HG02623 (cell line): ENCODE results near the gene REEP3.

Experiments used
- ATAC-seq: cut with Tn5 transposase; IDR thresholded peaks from one replicate; pipeline ENCODE4 v1.9.1; 2021; ENCODE audit warnings: moderate library complexity; ENCODE audit not compliant: unreplicated experiment

Gene REEP3

GRCh38 chr10:63584725-63585035 is 63.5 kb downstream of the REEP3 start:
- no peak for ATAC-seq

GRCh38 chr10:63585041-63585440 is 63.8 kb downstream of the REEP3 start:
- no peak for ATAC-seq

- no peak for ATAC-seq
Observed at GRCh38 chr10:63586043-63586442, 64.8 kb downstream of the REEP3 start.

GRCh38 chr10:63587191-63587590 is 66.0 kb downstream of the REEP3 start:
- ATAC-seq, result no peak

GRCh38 chr10:63588436-63589167 is 67.4 kb downstream of the REEP3 start:
- no peak for ATAC-seq

GRCh38 chr10:63591600-63592379 is 70.6 kb downstream of the REEP3 start:
- ATAC-seq, result no peak

- no peak for ATAC-seq
Observed at GRCh38 chr10:63593576-63593975, 72.4 kb downstream of the REEP3 start.

- no peak for ATAC-seq
Observed at GRCh38 chr10:63595072-63595471, 73.9 kb downstream of the REEP3 start.

GRCh38 chr10:63596924-63597323 is 75.7 kb downstream of the REEP3 start:
- ATAC-seq, result no peak

GRCh38 chr10:63600540-63600939 is 79.3 kb downstream of the REEP3 start:
- ATAC-seq, result no peak

- ATAC-seq, result peak; percentile 58
Observed at GRCh38 chr10:63603709-63604445, 82.7 kb downstream of the REEP3 start.

GRCh38 chr10:63605197-63605967 is 84.2 kb downstream of the REEP3 start:
- ATAC-seq, result no peak

GRCh38 chr10:63608511-63608910 is 87.3 kb downstream of the REEP3 start:
- no peak for ATAC-seq

- ATAC-seq, result no peak
Observed at GRCh38 chr10:63611078-63611477, 89.9 kb downstream of the REEP3 start.

GRCh38 chr10:63614371-63614891 is 93.2 kb downstream of the REEP3 start:
- no peak for ATAC-seq

GRCh38 chr10:63618552-63618951 is 97.4 kb downstream of the REEP3 start:
- no peak for ATAC-seq

- no peak for ATAC-seq
Observed at GRCh38 chr10:63619426-63619825, 98.2 kb downstream of the REEP3 start.

- no peak for ATAC-seq
Observed at GRCh38 chr10:63622097-63622496, 100.9 kb downstream of the REEP3 start.

GRCh38 chr10:63624701-63625100 is 103.5 kb downstream of the REEP3 start:
- no peak for ATAC-seq

- no peak for ATAC-seq
Observed at GRCh38 chr10:63627396-63627795, 106.2 kb downstream of the REEP3 start.

- no peak for ATAC-seq
Observed at GRCh38 chr10:63627881-63628296, 106.7 kb downstream of the REEP3 start.
